ENCODE results near the gene FMO5. TPM values are rescaled to one million over a fixed set of nuclear protein-coding genes. Genes with fewer than 3 reads are reported as not detected.
A peak's percentile ranks its signal among the peaks of the same experiment; 100 is the strongest.

The FMO5 gene
- total and polyA plus RNA-seq, 2 of the 13 experiments (the other 11 are each of a cell fraction or from before 2014, with no cell fraction given): 48.2 to 149 TPM

DNA sequence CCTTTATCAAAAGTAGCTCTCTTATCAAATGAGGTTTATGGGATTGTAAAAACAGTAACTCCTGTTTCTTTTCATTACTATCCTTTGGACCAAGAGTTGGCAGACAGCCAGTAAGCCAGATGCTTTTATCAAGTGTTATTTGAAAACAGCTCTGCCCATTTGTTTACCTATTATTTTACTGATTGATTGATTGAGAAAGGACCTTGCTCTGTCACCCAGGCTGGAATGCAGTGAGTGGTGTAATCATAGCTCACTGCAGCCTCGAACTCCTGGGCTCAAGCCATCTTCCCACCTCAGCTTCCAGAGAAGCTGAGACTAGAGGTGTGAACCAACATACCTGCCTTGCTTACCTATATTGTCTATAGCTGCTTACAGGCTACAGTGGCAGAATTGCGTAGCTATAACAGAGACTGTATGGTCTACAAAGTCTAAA, 56.5 kb downstream of the FMO5 start (continued):
- no peak for TF ChIP-seq ZNF674 (CRISPR knock-in tag; IDR thresholded peaks at IDR 0.05; ENCODE audit: low read depth)
- no peak for TF ChIP-seq ZFP82 (CRISPR knock-in tag; IDR thresholded peaks at IDR 0.05; ENCODE audit: borderline replicate concordance)
- no peak for TF ChIP-seq TMF1 (CRISPR knock-in tag; IDR thresholded peaks at IDR 0.05; ENCODE audit: low read depth)
- TF ChIP-seq ZNF160 (CRISPR knock-in tag; IDR thresholded peaks at IDR 0.05): no peak
- TF ChIP-seq RFX3 (CRISPR knock-in tag; IDR thresholded peaks at IDR 0.05): no peak
- TF ChIP-seq, protein P1, sequence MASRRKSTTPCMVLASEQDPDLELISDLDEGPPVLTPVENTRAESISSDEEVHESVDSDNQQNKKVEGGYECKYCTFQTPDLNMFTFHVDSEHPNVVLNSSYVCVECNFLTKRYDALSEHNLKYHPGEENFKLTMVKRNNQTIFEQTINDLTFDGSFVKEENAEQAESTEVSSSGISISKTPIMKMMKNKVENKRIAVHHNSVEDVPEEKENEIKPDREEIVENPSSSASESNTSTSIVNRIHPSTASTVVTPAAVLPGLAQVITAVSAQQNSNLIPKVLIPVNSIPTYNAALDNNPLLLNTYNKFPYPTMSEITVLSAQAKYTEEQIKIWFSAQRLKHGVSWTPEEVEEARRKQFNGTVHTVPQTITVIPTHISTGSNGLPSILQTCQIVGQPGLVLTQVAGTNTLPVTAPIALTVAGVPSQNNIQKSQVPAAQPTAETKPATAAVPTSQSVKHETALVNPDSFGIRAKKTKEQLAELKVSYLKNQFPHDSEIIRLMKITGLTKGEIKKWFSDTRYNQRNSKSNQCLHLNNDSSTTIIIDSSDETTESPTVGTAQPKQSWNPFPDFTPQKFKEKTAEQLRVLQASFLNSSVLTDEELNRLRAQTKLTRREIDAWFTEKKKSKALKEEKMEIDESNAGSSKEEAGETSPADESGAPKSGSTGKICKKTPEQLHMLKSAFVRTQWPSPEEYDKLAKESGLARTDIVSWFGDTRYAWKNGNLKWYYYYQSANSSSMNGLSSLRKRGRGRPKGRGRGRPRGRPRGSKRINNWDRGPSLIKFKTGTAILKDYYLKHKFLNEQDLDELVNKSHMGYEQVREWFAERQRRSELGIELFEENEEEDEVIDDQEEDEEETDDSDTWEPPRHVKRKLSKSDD (CRISPR knock-in tag; IDR thresholded peaks at IDR 0.05; ENCODE audit: low read depth): no peak
- TF ChIP-seq ZBTB42 (CRISPR knock-in tag; IDR thresholded peaks at IDR 0.05): no peak
- TF ChIP-seq, protein P2, sequence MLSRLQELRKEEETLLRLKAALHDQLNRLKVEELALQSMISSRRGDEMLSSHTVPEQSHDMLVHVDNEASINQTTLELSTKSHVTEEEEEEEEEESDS (CRISPR knock-in tag; IDR thresholded peaks at IDR 0.05; ENCODE audit: borderline replicate concordance): no peak
- TF ChIP-seq ZBTB21 (CRISPR knock-in tag; IDR thresholded peaks at IDR 0.05): no peak
- TF ChIP-seq NR2F2 (IDR thresholded peaks at IDR 0.05; ENCODE audit: borderline replicate concordance, low read depth): peak; percentile 34; the same call in 1 of the 2 replicates
- TF ChIP-seq CCDC6 (CRISPR knock-in tag; IDR thresholded peaks at IDR 0.05): no peak
- TF ChIP-seq ZNF788 (CRISPR knock-in tag; IDR thresholded peaks at IDR 0.05; ENCODE audit: borderline replicate concordance): no peak
- no peak for TF ChIP-seq GTF3A (CRISPR knock-in tag; conservative IDR thresholded peaks at IDR 0.05)
- TF ChIP-seq ZNF83 (CRISPR knock-in tag; IDR thresholded peaks at IDR 0.05; ENCODE audit: borderline replicate concordance): no peak
- peak; percentile 77; the same call in 1 of the 2 replicates for TF ChIP-seq CHD4 (IDR thresholded peaks at IDR 0.05; ENCODE audit: borderline replicate concordance, low read length)
- TF ChIP-seq ZNF343 (CRISPR knock-in tag; IDR thresholded peaks at IDR 0.05): no peak
- TF ChIP-seq, protein P3, sequence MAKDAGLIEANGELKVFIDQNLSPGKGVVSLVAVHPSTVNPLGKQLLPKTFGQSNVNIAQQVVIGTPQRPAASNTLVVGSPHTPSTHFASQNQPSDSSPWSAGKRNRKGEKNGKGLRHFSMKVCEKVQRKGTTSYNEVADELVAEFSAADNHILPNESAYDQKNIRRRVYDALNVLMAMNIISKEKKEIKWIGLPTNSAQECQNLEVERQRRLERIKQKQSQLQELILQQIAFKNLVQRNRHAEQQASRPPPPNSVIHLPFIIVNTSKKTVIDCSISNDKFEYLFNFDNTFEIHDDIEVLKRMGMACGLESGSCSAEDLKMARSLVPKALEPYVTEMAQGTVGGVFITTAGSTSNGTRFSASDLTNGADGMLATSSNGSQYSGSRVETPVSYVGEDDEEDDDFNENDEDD (CRISPR knock-in tag; IDR thresholded peaks at IDR 0.05; ENCODE audit: borderline replicate concordance): peak; percentile 51; the same call in 1 of the 2 replicates
- no peak for TF ChIP-seq ZSCAN12 (CRISPR knock-in tag; IDR thresholded peaks at IDR 0.05)
- no peak for TF ChIP-seq U2AF1 (optimal IDR thresholded peaks at IDR 0.05; ENCODE audit: low read depth, low read length)
- TF ChIP-seq ZNF33B (CRISPR knock-in tag; IDR thresholded peaks at IDR 0.05): no peak
- no peak for TF ChIP-seq ZBTB3 (CRISPR knock-in tag; IDR thresholded peaks at IDR 0.05; ENCODE audit: borderline replicate concordance, low read depth)
- TF ChIP-seq U2AF2 (IDR thresholded peaks at IDR 0.05; ENCODE audit: low read depth, low read length): no peak

Measured in HepG2 (cell line).